Stimulated activated CD4-positive, alpha-beta T cell treated with anti-CD3 and anti-CD28 coated beads, Interleukin-12 subunit alpha, Interleukin-12 subunit beta, amount 100 ng/mL, for 4 hours (primary cell): ENCODE data around the gene KSR1.

ENCODE experiments used
- DNase-seq: peaks from one replicate; pipeline ENCODE4 v3.0.0-alpha.2; 2020

KSR1 gene

GRCh38 chr17:27575096-27575911 is 119.1 kb downstream of the KSR1 start:
- no peak for DNase-seq

- DNase-seq: no peak
Measured at GRCh38 chr17:27575912-27576252, 119.6 kb downstream of the KSR1 start.

GRCh38 chr17:27576477-27577083 is 120.3 kb downstream of the KSR1 start:
- no peak for DNase-seq

GRCh38 chr17:27577121-27577761 is 121.0 kb downstream of the KSR1 start:
- DNase-seq: no peak

DNA sequence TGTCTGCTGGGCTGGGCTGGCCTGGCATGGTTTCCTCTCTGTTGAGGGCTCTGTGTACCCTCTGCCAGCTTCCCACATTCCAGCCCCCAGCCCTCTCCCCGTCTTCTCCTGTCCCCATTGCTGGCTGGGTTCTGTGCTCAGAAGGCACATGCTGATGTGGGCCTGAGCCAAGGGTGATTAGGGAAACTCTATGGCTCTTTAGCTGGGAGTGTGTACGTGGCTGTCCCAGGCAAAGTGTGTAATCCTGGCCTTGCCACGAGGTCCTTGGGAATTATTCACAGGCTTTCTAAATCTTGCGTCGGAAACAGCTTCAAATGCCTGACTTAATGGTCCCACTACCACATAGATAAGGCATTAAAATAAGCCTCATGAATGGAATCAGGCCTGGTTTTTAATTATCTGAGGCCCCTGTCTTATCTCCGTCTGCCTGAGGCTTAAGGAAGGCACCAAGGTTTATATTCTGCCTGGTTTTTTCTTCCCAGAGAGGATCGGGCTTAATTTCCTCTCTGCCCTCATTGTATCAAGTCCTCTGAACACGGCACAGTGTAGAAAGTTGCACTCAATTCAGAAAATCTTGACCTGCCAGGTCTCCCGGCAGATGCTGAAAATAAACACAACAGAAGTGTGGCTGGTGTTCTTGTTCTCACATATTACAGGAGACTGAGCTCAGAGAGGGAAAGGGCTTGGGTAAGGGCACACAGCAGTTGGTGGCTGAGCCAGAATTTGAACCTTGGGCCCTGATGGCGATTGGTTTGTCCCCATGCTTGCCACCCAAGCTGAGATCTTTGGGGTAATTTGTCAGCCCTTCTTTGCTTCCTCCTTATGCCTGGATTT is 121.9 kb downstream of the KSR1 start:
- DNase-seq: no peak

GRCh38 chr17:27578718-27579085 is 122.5 kb downstream of the KSR1 start:
- DNase-seq: peak; percentile 25

GRCh38 chr17:27579304-27579703 is 123.1 kb downstream of the KSR1 start:
- DNase-seq: no peak

DNA sequence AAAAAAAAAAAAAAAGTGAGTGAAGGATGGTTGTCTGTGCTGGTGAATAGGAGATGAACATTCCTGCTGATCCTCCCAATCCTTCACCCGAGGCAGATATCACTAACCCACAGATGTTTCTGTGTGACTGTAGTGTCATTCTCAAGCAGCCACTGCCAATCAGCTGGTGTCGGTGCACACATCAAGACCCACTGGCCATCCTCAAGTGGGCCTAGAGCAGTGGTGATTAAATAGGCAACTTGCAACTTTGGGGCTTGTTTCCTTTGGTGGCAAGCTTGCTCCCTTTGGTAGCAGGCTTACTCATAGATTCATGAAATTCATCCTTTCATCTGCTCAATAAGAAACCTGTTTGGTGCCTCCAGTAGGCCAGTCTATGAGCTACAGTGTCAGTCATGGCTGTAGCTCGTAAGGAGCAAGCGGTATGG is 123.7 kb downstream of the KSR1 start:
- DNase-seq: no peak

DNA sequence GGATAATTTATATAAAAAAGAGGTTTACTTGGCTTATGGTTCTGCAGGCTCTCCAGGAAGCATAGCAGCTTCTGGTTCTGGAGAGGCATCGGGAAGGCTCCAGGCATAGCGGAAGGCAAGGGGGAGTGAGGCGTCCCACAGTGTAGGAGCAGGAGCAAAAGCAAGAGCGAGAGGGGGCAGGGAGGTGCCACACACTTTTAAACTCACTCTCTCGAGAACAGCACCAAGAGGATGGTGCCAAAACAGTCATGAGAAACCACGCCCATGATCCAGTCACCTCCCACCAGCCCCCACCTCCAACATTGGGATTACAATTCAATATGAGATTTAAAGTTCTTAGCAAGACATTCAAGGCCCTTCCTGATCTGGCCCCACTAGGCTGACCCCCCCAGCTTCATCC is 124.8 kb downstream of the KSR1 start:
- no peak for DNase-seq

GRCh38 chr17:27582696-27583095 is 126.4 kb downstream of the KSR1 start:
- DNase-seq: no peak

GRCh38 chr17:27585153-27585681 is 129.0 kb downstream of the KSR1 start:
- no peak for DNase-seq

DNA sequence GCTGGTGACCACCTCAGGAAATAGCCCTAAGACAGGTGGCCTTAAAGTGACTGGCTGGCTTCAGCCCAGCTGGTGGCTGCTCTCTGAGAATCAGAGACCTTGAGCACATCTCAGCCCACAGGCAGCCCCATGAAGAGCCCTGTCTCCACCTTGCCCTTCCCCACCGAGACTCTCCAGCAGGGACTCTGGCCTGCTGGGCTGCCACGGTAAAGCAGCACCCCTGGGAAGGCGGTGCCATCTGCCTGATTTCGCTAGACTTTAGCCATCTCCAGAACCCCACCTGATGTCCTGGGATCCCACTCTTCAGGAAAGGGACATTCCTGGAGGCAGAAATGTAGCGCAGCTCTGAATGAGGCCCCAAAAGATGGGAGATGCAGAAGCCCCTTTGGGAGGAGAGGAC is 129.5 kb downstream of the KSR1 start:
- no peak for DNase-seq

DNA sequence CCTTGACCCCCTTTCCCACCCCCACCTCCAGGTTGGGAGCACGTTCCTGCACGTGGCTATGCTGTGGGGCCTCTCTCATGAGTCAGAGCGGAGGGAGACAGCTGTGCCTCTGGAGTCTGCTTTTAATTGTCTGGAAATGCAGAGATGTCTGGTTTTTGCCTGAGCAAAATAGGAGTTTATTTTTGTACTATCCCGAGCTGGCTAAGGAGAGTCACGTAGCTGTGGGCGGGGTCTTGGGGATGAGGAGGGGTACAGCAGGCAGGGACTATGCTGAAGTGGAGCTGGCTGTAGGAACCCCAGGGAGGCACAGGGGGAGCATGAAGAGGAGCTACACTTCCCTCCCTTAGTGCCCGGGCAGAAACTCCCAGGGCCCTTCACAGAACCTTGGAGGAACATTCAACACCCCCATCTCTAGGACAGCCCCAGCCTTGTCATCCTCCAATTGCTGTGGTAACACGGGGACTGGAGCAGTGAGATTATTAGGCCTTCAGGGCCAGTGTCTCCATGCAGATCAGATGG is 130.0 kb downstream of the KSR1 start:
- no peak for DNase-seq

- no peak for DNase-seq
Measured at GRCh38 chr17:27588354-27588753, 132.1 kb downstream of the KSR1 start.

- DNase-seq: no peak
Measured at GRCh38 chr17:27590864-27591263, 134.6 kb downstream of the KSR1 start.

DNA sequence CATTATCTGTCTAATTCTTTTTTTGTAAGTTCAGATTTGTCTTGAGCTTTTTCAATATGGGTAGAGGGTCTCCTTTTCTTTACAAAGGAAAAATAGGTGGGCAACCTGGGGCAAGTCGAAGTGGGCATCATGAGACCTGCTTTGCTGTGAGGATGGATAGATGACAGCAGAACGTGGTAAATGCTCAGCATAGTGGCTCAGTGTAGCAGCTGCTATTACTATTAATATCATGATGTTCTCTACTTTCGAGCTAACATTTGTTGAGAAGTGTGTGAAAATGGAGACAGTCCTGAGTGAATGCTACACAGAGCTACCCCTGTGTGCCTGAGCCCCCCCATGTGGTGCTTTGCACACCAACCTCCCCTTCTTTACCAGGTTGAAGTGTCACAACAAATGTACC is 135.7 kb downstream of the KSR1 start:
- DNase-seq: no peak

DNA sequence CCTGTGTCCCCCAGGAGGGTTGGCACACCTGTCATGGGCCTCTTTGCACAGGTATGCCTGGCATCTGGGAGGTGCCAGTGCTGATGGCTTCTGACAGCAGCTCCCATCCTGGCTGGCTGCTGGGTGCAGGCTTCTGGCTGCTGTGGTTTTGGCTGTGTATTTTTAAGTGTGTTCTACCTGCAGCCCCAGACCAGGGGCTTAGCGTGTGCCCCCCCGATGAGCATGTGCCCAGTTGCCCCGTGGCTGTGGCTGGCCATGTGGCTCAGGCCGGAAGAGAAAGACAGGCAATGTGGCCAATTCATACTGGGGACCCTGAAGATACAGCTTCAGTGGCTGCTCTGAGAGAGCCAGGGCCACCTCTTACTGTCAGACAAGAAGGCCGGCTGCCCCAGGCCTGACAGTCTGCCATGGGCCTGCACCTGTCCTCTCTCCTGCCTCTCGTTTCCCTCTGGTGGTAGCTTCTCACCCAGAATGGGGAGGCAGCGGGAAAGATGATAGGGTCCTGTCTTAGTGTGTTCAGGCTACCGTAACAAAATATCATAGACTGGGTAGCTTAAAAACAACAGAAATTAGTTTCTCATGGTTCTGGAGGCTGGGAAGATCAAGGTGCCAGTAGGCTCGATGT is 137.1 kb downstream of the KSR1 start:
- DNase-seq: no peak

DNA sequence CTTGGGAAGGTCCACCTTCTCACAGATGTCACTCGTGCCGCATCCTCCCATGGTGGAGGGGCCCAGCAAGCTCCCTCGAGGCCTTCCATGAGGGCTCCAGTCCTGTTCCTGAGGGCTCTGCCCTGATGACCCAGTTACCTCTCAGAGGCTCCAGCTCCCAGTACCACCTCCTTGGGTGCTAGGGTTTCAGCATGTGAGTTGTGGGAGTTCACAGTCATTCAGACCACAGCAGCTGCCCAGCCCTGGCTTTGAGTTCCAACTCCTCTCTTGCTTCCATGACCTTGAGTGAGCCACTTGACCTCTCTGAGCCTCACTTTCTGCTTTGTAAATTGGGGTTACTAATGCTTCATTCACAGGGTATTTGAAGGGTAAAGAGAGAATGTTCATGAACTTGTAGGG is 137.6 kb downstream of the KSR1 start:
- DNase-seq: no peak

DNA sequence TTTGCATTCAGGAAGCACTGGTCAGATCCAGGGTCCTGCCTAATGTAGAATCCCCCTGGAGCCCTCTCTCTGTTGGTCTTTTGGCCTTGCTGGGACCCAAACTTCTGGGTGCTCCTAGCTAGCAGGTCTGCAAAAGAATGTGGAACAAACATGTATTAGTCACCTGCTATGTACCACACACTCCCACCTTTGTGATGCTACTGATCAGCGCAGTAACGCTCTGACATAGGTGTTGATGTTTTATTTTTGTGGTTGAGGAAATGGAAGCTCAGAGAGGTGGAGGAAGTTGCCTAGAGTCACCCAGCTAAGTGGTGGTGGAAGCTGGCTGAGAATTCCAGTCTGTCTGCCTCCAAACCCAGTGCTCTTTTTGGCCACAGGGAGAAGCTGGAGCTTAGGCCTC is 139.0 kb downstream of the KSR1 start:
- DNase-seq: no peak

GRCh38 chr17:27596096-27596495 is 139.8 kb downstream of the KSR1 start:
- no peak for DNase-seq

- DNase-seq: no peak
Measured at GRCh38 chr17:27596566-27597187, 140.4 kb downstream of the KSR1 start.

- DNase-seq: no peak
Measured at GRCh38 chr17:27597188-27597580, 140.9 kb downstream of the KSR1 start.
